GM18498 (cell line): ENCODE measurements around the gene STIMATE.

Source experiments
- ATAC-seq: cut with Tn5 transposase; IDR thresholded peaks from one replicate; pipeline ENCODE4 v1.9.1; 2021; ENCODE audit warnings: mild to moderate bottlenecking, moderate library complexity; ENCODE audit not compliant: unreplicated experiment

The STIMATE gene

DNA sequence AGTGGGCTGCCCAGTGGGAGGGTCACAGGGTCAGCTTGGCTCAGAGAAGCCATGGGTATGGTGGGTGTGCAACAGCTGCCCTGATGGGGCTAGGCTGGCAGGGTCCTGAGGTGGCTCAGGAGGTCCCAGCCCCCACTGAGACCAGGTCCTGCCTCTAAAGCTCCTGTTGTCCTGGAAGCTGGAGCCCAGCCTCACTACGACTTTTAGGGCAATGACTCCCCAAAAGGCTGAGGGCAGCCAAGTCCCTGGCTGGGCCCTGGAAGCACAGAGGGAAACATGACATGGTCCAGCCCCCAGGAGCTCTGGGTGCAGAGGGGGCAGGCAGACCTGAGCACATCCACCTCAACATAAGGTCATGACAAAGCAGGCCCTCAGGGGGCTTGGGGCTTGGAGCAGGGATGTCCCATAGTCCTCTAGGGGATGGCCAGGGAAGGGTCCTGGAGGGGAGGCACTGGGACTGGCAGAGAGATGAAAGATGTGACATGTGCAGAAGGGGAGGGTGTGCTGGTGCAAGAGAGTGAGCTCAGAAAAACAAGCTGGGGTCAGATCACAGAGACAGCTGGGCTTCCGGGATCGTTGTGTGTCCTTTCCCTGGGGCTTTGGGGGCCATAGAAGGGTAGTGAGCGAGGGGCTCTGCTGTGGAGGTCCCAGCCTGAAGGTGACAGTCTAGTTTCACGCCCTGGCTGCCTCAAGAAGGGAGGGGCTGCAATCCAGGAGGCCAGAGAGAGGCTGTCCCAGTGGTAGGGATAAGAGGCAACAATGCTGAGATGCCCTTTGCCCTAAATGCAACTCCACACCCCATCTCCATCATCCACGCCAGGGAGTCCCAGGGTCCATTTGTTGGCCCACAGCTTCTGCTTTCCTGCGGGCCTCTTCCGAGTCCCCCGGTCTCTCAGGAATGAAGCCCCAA lies 103.4 kb downstream of the STIMATE start:
- ATAC-seq, result no peak

- ATAC-seq, result no peak
These were observed 104.2 kb downstream of the STIMATE start for GRCh38 chr3:52792961-52793695.

- ATAC-seq, result no peak
These were observed 104.9 kb downstream of the STIMATE start for GRCh38 chr3:52792413-52792812.

DNA sequence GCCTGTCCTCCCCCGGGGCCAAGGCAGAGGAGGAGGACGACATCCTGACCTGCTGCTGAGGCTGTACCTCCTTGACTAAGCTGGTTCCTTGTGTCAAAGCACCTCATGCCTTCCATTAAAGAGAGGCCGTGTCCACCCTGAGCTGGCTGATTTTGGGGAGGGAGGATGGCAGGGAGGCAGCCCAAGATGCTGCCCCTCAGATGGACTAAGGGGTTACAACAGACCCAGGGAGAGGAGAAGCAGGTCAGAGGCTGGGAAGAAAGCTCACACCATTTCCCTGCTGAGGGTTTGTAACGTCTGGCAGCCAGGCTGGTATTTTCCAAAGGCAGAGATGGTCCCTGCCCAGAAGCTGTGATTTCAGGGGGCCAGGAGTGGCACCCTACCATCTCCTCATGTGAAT lies 105.4 kb downstream of the STIMATE start:
- no peak for ATAC-seq

DNA sequence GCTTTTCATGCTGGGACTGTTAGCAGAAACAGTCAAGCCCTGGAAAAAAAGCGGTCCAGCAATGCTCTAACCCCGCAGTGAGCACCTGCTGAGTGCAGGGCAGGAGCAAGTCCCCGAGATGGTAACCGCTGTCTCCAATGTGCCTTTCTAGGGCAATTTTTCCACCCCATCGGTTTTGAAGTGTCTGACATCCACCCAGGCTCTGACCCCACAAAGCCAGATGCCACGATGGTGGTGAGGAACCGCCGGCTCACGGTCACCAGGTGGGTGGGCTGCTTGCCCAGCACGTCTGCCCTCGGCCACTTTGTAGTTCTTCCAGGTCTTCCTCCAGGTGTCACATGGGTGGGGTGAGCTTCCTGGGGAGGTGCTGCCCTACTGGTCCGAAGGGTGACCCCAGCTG lies 106.0 kb downstream of the STIMATE start:
- no peak for ATAC-seq

GRCh38 chr3:52790741-52791140 lies 106.6 kb downstream of the STIMATE start:
- ATAC-seq, result no peak

- ATAC-seq, result no peak
These were observed 107.0 kb downstream of the STIMATE start for GRCh38 chr3:52790337-52790736.

DNA sequence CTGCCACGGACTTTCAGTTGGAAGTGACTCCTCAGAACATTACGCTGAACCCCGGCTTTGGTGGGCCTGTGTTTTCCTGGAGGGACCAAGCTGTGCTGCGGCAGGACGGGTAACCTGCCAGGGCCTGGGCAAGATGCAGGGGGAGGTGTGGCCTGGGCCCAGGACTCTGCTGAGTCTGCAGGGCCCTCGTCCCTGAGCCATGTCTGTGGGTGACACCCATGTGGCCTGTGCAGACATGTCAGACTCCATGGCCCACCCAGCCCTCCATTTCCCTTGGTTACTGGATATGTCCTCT lies 107.7 kb downstream of the STIMATE start:
- no peak for ATAC-seq

- no peak for ATAC-seq
These were observed 108.2 kb downstream of the STIMATE start for GRCh38 chr3:52788890-52789745.

- no peak for ATAC-seq
These were observed 109.4 kb downstream of the STIMATE start for GRCh38 chr3:52787672-52788625.

- ATAC-seq, result no peak
These were observed 110.1 kb downstream of the STIMATE start for GRCh38 chr3:52787246-52787645.
